ENCODE results near the gene TTC13.
"Not testable (repeated sequence)": the region's sequence is repeated elsewhere in the genome, so short reads cannot be mapped to it uniquely, and the experiment has no call there.

The TTC13 gene

GRCh38 chr1:230978491-230979388 is at the start of gene TTC13, which contains the start of gene ARV1:
Gene TTC13 (minus strand): TSS chr1:230978861. CDS start chr1:230978830, 31 bp downstream.
Gene ARV1 (plus strand): TSS chr1:230979094. CDS start chr1:230979106, 12 bp downstream.
- peak; percentile 91 to 92 for DNase-seq (ENCODE audit: low read depth in 2 of 2)

GRCh38 chr1:231027971-231028370 is 49.3 kb upstream of the TTC13 start:
- DNase-seq (ENCODE audit: low read depth in 2 of 2) = no peak

- no peak for DNase-seq (ENCODE audit: low read depth in 2 of 2)
Measured at GRCh38 chr1:231027136-231027925, 48.7 kb upstream of the TTC13 start.

GRCh38 chr1:231026576-231026975 is 47.9 kb upstream of the TTC13 start:
- no peak for DNase-seq (ENCODE audit: low read depth in 2 of 2)

GRCh38 chr1:231023150-231023549 is 44.5 kb upstream of the TTC13 start:
- no peak for DNase-seq (ENCODE audit: low read depth in 2 of 2)

- not testable (repeated sequence) for DNase-seq (ENCODE audit: low read depth in 2 of 2)
Measured at GRCh38 chr1:231022543-231022942, 43.9 kb upstream of the TTC13 start.

GRCh38 chr1:231021540-231022031 is 42.9 kb upstream of the TTC13 start:
- DNase-seq (ENCODE audit: low read depth in 2 of 2) = no peak

GRCh38 chr1:231020816-231021215 is 42.2 kb upstream of the TTC13 start:
- DNase-seq (ENCODE audit: low read depth in 2 of 2) = no peak

GRCh38 chr1:231020139-231020601 is 41.5 kb upstream of the TTC13 start:
- no peak for DNase-seq (ENCODE audit: low read depth in 2 of 2)

GRCh38 chr1:231019711-231020110 is 41.0 kb upstream of the TTC13 start:
- no peak for DNase-seq (ENCODE audit: low read depth in 2 of 2)

GRCh38 chr1:231016966-231017365 is 38.3 kb upstream of the TTC13 start:
- DNase-seq (ENCODE audit: low read depth in 2 of 2) = no peak

- DNase-seq (ENCODE audit: low read depth in 2 of 2) = no peak
Measured at GRCh38 chr1:231016234-231016633, 37.6 kb upstream of the TTC13 start.

GRCh38 chr1:231013391-231014015 is 34.8 kb upstream of the TTC13 start:
- DNase-seq (ENCODE audit: low read depth in 2 of 2) = no peak

- DNase-seq (ENCODE audit: low read depth in 2 of 2) = no peak
Measured at GRCh38 chr1:231011963-231012362, 33.3 kb upstream of the TTC13 start.

GRCh38 chr1:231011360-231011759 is 32.7 kb upstream of the TTC13 start:
- no peak for DNase-seq (ENCODE audit: low read depth in 2 of 2)

- DNase-seq (ENCODE audit: low read depth in 2 of 2) = not testable (repeated sequence)
Measured at GRCh38 chr1:231007535-231007934, 28.9 kb upstream of the TTC13 start.

- DNase-seq (ENCODE audit: low read depth in 2 of 2) = no peak
Measured at GRCh38 chr1:231001892-231002291, 23.2 kb upstream of the TTC13 start.

- DNase-seq (ENCODE audit: low read depth in 2 of 2) = no peak
Measured at GRCh38 chr1:231000639-231001038, 22.0 kb upstream of the TTC13 start.

GRCh38 chr1:231000201-231000600 is 21.5 kb upstream of the TTC13 start:
- DNase-seq (ENCODE audit: low read depth in 2 of 2) = no peak

GRCh38 chr1:230994860-230995259 is 16.2 kb upstream of the TTC13 start:
- no peak for DNase-seq (ENCODE audit: low read depth in 2 of 2)

- DNase-seq (ENCODE audit: low read depth in 2 of 2) = no peak
Measured at GRCh38 chr1:230992100-230992774, 13.6 kb upstream of the TTC13 start.
